Mesenteric fat pad (tissue), 1 donor: ENCODE measurements around the gene MBD3L2. TPM values are rescaled to one million over a fixed set of nuclear protein-coding genes. Genes with fewer than 3 reads are reported as not detected.
"Not testable (repeated sequence)": the region's sequence is repeated elsewhere in the genome, so short reads cannot be mapped to it uniquely, and the experiment has no call there.

Experiments
- DNase-seq: peaks from one replicate; pipeline ENCODE4 v3.0.0-alpha.2; 2020; ENCODE audit warnings: low spot score
- total RNA-seq: library from RNA; stranded (reverse); fragmentation: NEBNext Ultra II Directional; extraction: Animal tissue kit (Norgen Biotek cat#: 25700); gene quantifications from one replicate; pipeline ENCODE4 v1.2.1, GENCODE V29; 2021
- donor health status: DM: yes; HTN: yes; CAD: no.

The MBD3L2 gene
- total RNA-seq, 1 donor from 2014 or later, result not detected

DNA sequence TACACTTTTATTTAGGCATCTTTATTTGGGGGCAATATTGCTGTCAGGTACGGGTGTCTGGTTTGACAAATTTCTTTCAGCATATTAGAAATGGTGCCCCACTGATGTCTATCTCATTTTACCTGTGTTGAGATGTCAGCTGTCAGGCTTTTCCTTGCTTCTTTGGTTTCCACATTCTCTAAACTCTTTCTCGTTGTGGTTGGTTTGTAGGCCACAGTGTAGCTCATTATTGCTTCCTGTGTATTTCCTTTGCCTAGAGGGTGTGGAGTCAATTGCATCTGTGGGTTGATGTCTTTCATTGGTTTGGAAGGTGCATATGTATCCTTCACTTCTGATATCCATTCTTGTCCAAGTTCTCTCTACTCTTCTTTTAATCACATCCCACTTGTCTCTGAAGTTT lies 10.9 kb downstream of the MBD3L2 start:
- not testable (repeated sequence) for DNase-seq

DNA sequence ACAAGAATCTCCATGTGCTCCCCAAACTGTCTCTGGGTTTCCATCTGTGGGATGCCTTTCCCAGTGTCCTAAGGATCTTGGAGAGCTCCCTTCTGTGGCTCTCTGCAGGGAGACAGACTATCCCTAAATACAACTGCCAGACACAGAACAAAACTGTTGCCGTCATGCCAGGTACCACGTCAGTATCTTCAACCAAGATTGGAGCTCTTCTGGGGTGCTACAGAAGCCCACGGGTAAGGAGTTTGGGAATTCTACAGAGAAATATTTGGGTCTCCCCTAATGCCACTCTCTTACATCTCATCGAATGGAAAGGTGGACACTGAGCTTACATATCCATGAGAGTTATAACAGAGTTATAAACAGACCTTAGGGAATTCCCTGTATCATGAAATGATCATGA lies 14.2 kb downstream of the MBD3L2 start:
- DNase-seq, result no peak

DNA sequence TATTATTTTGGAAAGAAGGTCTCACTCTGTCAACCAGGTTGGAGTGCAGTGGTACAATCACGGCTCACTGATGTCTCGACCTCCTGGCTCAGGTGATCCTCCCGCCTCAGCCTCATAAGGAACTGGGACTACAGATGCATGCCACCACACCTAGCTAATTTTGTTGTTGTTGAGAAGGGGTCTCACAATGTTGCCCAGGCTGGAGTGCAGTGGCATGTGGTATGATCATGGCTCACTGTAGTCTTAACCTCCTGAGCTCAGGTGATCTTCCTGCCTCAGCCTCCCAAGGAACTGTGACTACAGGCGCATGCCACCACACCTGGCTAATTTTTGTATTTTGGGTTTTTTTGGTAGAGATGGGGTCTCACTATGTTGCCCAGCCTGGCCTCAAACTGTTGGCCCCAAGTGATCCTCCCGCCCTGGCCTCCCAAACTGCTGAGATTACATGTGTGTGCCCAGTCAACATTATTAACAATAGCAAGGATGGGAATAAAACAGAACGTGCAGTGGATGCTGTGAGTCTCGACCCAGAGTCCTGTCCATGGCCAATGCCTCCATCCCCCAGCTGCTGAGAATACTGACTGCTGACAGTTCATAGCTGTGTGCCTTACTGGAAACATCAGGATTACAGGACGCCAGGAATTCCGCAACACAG lies 14.8 kb downstream of the MBD3L2 start:
- no peak for DNase-seq

DNA sequence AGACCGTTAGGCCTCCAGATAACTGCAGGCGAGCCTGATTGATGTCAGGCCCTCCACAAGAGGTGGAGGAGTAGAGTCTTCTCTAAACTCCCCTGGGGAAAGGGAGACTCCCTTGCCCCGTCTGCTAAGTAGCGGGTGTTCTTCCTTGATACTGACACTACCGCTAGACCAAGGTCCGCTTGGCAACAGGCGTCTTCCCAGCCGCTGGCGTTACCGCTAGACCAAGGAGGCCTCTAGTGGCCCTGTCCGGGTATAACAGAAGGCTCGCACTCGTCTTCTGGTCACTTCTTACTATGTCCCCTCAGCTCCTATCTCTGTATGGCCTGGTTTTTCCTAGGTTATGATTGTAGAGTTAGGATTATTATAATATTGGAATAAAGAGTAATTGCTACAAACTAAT lies 18.0 kb downstream of the MBD3L2 start:
- not testable (repeated sequence) for DNase-seq

DNA sequence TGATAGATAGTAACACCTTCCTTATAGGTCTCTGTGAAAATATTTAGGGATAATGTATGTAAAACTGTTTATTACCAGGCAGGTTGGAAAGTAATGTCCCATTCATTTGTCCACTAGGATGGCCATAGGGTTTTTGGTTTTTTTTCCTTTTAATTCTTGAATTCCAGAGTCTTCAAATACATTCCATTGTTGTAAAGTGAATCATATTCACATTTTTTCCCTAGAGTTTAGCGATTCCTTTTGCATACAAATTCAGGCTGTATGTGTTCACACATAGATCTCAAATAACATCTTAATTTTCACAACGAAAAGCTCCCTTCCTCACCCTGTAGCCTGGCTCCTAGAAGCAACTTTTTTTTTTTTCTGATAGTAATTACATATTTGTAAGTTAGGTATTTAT lies 18.6 kb downstream of the MBD3L2 start:
- no peak for DNase-seq

DNA sequence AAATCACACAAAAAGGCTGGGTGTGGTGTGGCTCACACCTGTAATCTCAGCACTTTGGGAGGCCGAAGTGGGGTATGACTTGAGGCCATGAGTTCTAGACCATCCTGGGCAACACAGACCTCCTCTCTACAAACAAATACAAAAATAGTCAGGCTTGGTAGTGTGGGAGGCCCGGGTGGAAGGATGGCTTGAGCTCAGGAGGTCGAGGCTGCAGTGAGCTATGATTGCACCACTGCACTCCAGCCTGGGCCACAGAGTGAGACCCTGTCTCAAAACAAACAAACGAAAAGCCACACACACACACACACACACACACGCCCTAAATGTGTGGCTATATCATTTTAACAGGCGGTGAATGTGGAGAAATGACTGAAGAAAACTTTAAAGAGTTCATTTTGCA lies 19.5 kb downstream of the MBD3L2 start:
- no peak for DNase-seq

DNA sequence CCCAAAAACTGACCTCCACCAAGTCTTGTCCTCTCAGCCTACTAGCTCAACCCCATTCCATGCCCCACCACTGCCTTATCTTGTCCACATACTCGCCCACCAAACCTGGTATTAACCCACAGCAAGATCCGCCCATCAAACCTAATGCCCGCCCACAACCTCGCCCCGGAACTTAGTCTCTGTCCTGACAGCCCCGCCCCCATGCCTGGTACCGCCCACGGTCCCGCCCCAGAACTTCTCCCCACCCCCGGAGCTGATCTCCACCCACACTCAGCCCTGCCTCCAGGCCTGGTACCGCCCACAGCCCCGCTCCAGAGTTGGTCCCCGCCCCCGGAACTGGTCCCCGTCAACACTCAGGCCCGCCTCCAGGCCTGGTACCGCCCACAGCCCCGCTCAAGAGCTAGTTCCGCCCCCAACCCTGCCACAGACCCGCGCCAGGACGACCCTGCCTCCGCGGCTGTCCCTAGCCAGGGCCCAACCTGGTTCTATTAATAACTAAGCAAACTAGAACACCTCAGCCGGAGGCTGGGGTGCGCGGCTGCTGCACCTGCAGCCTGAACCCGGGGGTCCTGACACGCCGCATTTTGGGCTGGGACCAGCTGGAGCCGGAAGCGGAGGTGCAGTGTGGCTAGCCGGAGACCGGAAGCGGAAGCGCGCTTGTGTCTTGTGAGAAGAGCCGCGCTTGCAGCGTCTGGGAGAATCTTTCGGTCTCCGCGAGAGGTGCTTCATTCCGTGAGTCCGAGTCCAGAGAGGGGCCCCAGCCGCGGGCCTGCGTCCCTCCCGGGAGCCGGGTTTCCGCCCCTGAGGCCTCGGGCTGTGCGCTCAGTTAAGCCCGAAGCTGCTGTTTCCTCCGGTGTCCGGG lies 20.2 kb downstream of the MBD3L2 start, which contains the start of gene ZNF557:
Gene ZNF557, plus strand, starts transcription at position 662 of the 862 bp plus-strand sequence. CDS start 5,372 bp downstream, outside the sequence.
- DNase-seq, result peak; percentile 99

DNA sequence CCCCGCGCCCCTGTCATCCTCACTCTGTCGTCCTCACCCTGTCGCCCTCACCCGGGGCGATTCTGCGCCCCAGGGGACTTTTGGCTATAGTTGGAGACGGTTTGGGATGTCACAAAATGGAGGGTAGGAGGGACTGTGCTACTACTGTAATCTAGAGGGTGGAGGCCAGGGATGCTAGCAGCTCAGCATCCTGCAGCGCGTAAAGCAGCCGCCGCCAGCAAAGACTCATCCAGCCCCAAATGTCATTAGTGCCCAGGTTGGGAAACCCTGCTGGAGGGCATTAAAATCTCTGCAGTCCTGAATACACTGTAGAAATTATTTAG lies 20.7 kb downstream of the MBD3L2 start:
- DNase-seq, result no peak

DNA sequence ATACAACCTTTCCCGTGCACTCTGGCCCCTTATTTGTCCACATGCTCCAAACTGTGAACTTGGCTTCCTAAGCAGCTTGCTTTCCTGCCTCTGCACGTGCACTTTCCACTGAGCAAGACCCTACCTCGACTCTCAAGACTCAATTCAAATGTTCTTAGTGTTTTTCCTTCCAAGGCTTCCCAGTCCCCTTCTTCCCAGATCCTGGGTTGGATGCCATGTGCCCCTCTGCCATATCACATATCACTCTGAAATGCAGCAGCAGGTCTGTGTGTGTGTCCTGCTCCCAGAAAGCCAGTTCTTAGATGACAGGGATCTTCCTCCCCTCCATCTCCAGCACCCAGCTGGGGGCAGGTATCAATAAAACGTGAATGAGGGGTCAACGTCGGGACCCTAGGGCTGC lies 23.4 kb downstream of the MBD3L2 start:
- DNase-seq, result no peak

DNA sequence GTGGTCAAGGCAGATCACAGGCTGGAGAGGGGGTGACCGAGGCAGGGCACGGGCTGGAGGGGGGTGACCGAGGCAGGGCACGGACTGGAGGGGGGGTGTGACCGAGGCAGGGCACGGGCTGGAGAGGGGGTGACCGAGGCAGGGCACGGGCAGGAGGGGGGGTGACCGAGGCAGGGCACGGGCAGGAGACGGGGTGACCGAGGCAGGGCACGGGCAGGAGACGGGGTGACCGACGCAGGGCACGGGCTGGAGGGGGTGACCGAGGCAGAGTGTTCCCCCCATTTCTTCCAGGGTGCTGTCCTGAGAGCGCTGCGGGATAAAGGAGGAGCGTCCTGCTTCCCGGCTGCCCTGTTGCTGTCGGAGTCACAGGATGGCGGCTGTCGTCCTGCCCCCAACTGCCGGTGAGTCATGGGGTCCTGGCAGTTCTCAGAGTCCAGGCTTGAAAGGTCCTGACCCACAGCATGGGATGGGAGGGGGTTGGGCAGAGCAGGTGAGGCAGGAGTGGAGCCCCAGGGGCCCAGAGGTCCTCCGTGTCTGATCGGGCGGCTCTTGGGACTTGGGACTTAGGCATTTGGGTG lies 25.7 kb downstream of the MBD3L2 start:
- DNase-seq, result no peak

DNA sequence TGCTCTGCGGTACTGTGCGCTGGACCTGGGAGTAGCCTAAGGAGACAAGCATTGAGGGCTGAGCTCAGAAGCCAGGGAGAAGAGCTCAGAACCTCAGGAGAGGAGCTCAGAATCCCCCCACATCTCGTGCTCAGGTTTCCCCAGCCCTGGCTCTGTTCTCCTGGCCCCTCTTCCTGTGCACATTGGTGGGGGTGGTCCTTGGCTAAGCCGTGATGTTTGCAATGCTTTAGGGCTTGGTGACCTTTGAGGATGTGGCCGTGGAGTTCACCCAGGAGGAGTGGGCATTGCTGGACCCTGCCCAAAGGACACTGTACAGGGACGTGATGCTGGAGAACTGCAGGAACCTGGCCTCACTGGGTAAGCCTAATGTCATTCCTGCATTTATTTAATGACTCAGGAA lies 27.0 kb downstream of the MBD3L2 start:
- DNase-seq, result no peak

DNA sequence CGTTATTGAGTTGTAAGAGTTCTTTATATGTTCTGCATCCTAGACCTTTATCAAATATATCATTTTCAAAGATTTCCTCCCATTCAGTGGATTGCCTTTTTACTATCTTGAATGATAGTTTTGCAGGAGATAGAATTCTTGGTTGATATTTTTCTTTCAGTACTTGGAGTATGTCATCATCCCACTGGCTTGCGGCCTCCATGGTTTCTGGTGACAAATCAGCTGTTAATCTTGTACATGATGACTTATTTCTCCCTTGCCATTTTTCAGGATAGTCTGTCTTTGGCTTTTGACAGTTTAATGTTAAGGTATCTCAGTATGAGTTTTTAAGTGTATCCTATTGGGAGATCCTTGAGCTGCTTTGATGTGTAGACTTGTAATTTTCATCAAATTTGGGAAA lies 28.9 kb downstream of the MBD3L2 start:
- no peak for DNase-seq

DNA sequence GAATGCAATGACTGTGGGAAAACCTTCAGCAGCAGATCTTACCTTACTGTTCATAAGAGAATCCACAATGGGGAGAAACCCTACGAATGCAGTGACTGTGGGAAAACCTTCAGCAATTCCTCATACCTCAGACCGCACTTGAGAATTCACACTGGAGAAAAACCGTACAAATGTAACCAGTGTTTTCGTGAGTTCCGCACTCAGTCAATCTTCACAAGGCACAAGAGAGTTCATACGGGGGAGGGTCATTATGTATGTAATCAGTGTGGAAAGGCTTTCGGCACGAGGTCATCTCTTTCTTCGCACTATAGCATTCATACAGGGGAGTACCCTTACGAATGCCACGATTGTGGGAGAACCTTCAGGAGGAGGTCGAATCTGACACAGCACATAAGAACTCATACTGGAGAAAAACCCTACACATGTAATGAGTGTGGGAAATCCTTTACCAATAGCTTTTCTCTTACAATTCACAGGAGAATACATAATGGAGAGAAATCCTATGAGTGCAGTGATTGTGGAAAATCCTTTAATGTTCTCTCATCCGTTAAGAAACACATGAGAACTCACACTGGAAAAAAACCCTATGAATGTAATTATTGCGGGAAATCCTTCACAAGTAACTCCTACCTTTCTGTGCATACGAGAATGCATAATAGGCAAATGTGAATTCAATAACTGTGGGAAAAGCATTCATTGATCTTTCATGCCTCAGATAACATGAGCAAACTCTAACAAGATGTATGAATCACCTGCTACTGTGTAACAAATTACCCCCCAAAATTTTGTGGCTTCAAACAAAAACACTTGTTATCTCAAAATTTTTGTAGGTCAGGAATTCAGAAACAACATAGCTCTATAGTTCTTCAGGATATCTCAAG lies 34.2 kb downstream of the MBD3L2 start:
- DNase-seq, result no peak

DNA sequence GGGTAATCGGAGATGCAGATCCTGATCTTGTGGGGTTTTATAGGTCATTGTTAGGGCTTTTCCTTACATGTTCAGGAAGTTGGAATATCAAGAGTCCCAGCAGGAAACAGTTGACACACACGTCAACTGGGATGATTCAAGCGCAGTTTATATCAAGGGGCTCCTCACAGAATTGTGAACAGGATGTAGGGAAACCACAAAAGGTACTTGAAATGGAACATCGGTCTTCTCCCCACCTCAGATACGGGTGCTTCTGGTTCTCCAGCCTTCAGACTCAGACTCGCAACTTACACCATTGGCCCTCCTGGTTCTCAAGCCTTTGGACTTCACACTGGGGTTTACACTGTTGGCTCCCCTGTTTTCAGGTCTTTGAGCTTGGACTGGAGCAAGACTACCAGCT lies 39.9 kb downstream of the MBD3L2 start:
- DNase-seq, result no peak

DNA sequence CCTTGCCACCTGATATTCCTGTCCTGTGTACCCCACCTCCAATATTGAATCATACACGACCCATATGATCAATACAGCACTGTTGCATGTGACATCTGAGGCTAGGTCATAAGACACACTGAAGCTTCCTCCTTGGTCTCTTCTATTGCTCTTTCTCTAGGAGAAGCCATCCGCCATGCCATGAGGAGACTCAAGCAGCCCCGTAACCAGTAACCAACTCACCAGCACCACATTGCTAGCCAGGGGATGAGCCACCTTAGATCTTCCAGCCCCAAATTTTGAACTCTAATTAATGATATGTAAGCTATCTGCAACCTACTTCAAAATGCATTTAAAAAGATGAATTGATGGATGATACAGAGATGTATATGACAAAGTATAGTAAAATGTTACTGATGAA lies 49.0 kb downstream of the MBD3L2 start:
- DNase-seq, result no peak

DNA sequence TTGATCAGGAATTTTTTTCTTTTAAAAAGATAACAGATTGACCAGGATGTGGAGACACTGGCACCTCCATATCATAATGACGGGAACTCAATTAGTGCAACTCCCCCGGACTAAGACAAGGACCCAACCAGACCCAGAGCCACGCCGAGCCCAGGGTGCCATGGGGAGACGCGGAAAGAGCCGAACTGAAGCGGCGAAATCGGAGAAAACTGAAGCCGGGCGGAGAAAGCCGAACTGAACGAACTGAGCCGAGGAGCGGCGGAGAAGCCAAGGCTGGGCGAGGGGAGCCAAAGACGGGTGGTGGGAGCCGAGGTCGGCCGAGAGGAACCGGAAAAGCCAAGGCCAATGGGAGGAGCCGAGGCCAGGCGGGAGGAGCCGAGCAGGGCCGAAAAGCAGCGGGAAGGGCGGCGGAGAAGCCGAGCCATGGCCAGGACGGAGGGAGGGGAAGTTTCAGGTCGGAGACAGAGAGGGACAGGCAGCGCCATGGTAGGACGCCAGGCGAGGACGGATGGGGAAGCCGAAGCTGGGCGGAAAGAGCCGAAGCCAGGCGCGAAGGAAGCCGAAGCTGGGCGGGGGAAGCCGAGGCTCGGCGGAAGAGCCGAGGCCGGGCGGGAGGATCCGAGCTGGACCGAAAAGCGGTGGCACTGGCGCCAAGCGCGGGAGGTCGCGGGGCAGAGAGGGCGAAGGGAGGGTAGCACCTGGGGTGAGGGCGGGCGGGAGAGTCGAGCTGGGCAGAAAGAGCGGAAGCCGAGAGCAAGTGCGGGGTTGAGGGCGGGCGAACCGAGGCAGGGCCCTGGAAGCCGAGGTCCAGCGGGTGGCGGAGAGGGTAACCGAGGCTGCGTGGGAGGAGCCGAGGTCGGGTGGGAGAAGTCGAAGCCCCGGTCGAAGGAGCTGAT lies 49.8 kb downstream of the MBD3L2 start:
- peak; percentile 97 for DNase-seq

DNA sequence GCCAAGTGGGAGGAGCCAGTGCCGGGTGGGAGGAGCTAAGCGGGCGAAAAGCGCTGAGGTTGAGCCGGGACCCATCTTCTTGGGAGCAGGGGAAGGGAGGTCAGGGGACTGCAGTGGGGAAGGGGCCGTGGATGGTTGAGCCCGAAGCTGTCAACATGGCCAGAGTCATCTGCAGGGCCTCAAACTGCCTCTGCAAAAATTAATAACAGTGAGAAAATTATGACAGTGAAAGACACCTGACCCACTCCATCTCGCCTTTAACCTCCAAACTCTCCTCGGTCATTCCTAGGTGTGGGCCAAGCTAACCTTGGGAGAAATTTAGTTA lies 50.4 kb downstream of the MBD3L2 start:
- DNase-seq, result no peak
